ENCODE data around the gene NUB1.

- TF ChIP-seq, protein P1, sequence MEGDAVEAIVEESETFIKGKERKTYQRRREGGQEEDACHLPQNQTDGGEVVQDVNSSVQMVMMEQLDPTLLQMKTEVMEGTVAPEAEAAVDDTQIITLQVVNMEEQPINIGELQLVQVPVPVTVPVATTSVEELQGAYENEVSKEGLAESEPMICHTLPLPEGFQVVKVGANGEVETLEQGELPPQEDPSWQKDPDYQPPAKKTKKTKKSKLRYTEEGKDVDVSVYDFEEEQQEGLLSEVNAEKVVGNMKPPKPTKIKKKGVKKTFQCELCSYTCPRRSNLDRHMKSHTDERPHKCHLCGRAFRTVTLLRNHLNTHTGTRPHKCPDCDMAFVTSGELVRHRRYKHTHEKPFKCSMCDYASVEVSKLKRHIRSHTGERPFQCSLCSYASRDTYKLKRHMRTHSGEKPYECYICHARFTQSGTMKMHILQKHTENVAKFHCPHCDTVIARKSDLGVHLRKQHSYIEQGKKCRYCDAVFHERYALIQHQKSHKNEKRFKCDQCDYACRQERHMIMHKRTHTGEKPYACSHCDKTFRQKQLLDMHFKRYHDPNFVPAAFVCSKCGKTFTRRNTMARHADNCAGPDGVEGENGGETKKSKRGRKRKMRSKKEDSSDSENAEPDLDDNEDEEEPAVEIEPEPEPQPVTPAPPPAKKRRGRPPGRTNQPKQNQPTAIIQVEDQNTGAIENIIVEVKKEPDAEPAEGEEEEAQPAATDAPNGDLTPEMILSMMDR (IDR thresholded peaks at IDR 0.05), result no peak
- no peak for TF ChIP-seq EP300 (IDR thresholded peaks at IDR 0.05)
These were observed 45.8 kb downstream of the NUB1 start for GRCh38 chr7:151387161-151388006.
